OCI-LY3 (cell line): ENCODE results near the gene OTOA.
"Not testable (repeated sequence)": the region's sequence is repeated elsewhere in the genome, so short reads cannot be mapped to it uniquely, and the experiment has no call there.

Experiments used
- CTCF ChIP-seq: fragments of 200-600, 300-600 bp; sonication (generic); IDR thresholded peaks from 2 replicates; pipeline ENCODE4 v1.5.1; 2014; ENCODE audit warnings: antibody characterized with exemption, low read length, low read depth
- EZH2phosphoT487 ChIP-seq: fragments of 200-600 bp; shearing (Covaris generic); IDR thresholded peaks from 2 replicates; pipeline ENCODE4 v1.6.1; 2018; ENCODE audit warnings: antibody characterized with exemption, mixed run types, low read depth

- TF ChIP-seq CTCF, EZH2phosphoT487: not testable (repeated sequence)
These were observed 16.9 kb downstream of the OTOA start for GRCh38 chr16:21680714-21681113.
